NCI-H1092 (cell line): ENCODE results near the gene SUPT5H.

Experiments used
- DNase-seq: peaks from one replicate; lab custom pipeline; 2025; lab: John Stamatoyannopoulos, UW

SUPT5H gene

GRCh38 chr19:39445196-39446111 lies at the start of gene SUPT5H:
SUPT5H (plus strand) TSS chr19:39445582; CDS start chr19:39445891, 309 bp downstream.
- DNase-seq, result peak; percentile 94

DNA sequence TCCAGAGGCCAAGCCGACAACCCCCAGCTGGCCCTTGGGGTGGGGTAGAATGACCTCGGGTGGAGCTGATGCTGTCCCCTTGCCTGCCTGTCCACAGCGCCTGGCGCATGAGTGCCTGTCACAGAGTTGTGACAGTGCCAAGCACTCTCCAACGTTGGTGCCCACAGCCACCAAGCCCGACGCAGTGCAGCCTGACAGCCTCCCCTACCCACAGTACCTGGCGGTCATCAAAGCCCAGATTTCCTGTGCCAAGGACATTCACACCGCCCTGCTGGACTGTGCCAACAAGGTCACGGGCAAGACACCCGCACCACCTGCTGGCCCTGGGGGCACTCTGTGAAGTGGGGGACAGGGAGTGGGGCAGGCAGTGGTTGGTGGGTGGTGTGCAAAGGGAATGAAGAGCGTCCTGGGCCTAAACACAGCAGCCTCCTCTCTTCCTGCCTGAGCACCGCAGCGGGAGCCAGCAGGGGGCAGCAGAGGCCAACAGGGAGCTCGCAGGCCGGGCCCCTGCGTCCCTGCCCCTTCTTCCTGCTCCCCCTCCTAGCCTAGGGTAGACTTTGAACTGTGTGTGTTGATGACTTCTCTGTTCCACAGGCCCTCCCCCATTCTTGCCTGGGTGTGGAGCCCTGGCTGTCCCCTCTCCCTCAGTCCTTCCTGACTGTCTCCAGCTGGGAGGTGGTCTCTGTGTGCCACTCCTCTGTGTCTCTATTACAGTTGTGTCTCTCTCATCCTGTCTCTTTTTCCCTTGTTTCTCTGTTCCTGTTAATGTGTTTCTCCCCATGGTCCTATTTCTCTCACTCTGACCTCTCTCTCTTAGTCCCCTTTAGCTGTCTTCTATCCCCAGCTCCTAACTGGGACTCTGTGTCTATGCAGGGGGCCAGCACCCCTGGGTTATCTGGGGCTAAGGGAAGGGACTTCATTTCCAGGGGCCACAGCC lies 47.8 kb upstream of the SUPT5H start:
- peak; percentile 21 for DNase-seq

DNA sequence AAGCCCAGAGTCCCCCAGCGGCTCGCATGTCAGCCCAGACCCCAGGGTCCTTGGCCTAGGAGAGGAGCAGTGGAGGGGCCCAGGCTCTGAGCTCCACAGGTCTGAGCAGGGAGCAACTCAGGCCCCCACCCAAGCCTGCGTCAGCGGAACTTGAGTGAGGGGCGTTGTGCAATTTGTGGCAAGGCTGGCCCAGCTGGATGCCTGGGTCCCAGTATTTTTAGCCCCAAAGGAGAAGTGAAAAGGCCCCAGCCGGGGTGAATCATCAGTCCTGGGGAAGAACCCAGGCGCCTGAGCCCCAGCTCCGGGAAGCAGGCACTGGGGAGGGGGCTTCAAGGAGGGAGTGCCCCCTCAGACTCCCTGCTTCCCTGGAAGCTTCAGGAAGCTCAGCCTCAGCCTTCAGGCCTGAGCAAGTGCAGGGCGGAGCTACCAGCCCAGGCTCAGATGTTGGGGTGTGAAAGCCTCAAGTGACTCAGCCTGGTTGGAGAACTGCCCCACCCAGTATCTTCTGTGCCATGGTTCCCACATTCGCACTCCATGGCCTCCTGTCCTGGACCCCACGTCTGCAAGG lies 47.0 kb upstream of the SUPT5H start:
- no peak for DNase-seq

GRCh38 chr19:39399668-39400050 lies 45.7 kb upstream of the SUPT5H start:
- DNase-seq, result no peak

DNA sequence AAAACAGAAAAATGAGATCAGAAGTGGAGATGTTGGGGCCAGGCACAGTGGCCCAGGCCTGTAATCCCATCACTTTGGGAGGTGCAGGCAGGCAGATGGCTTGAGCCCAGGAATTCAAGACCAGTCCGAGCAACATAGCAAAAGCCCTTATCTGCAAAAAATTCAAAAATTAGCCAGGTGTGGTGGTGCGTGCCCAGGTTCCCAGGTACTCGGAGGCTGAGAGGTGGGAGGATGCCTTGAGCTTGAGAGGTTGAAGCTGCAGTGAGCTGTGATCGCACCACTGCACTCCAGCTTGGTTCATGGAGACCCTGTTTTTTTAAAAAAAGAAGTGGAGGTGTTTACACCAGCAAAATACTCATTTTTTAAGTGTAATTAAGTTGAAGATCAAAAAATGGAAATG lies 45.3 kb upstream of the SUPT5H start:
- no peak for DNase-seq

GRCh38 chr19:39401070-39401548 lies 44.3 kb upstream of the SUPT5H start:
- no peak for DNase-seq

- DNase-seq, result no peak
Observed at GRCh38 chr19:39401549-39402345, 43.6 kb upstream of the SUPT5H start.

DNA sequence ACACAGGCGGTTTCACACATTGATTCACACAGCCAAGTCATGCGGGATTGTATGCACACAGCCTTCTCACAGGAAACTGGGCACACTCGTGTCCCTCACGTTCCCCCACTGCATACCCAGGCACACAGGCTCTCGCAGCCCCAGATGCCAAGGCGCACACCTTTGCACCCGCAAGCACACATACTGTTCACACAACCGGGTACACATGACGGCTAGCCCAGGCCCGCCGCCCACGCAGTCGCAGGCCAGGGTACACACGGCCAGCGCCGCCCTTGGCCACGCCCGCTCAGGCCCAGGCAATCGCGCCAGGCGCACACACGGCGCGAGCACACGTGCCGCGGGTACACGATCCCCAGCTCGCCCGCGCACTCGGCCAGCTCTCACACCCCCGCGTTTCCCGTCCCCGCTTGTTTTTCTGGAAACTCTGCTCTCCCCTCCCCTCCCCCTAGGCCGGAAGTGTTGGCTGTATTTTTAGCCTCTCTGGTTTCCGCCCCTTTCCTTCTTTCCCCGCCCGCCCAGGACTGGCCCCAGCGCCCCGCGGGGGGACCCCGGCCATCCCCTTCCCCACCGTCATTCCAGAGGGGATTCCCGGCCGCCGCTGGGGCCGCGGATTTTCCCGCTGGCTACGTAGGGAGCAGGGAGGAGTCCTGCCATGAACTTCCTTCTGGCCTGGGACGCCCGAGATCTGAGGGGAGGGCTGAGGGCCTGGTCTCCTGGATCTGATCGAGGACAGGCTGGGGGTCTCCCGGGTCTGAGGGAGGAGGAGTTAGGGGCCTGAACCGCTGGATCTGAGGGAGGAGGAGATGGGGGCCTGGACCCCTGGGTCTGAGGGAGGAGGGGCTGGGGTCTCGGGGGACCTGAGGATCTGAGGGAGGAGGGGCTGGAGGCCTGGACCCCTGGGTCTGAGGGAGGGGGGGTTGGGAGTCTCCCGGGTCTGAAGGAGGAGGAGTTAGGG lies 42.8 kb upstream of the SUPT5H start:
- no peak for DNase-seq

DNA sequence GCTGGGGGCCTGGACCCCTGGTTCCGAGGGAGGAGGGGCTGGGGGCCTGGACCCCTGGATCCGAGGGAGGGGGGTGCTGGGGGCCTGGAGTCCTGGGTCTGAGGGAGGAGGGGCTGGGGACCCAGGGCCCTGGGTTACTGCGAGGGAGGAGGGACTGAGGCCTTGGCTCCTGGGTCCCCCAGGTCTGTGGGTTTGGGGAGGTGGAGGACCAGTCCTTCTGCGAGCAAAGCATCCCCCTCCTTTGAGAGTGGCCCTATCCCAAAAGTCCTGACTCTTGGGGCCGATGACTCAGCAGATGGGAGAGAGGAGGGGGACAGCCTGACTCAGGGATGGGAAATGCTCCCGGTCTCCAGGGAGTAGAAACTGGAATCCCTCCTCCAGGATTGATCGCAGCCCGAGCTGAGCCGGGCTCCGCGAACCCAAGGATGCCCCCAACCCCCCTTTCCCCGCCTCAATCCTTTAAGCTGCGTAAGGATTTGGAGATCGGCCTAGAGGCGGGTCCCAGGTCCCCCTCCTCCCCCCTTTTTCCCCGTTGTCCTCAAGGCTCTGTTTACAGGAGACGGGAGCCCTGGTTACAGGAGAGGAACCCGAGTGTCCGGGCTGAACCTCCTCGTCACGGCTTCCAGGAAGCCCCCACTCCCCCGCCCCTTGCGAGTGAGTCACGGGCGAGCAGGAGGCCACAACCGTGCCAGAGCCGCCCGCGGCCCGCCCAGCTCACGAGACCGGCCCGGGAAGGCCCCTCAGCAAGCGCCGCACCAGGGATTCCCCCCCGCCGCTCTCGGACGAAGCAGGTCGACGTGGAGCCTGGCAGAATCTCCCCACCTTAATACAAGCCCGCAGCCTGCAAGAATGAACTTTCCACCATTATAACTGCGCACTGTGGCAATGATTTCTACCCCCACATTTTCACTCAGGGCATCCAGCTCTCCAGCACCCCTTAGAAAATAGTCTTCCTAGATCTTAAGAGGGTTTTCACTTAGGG lies 41.8 kb upstream of the SUPT5H start:
- DNase-seq, result no peak

GRCh38 chr19:39405261-39405957 lies 40.0 kb upstream of the SUPT5H start:
- no peak for DNase-seq

- no peak for DNase-seq
Observed at GRCh38 chr19:39405958-39406655, 39.3 kb upstream of the SUPT5H start.

DNA sequence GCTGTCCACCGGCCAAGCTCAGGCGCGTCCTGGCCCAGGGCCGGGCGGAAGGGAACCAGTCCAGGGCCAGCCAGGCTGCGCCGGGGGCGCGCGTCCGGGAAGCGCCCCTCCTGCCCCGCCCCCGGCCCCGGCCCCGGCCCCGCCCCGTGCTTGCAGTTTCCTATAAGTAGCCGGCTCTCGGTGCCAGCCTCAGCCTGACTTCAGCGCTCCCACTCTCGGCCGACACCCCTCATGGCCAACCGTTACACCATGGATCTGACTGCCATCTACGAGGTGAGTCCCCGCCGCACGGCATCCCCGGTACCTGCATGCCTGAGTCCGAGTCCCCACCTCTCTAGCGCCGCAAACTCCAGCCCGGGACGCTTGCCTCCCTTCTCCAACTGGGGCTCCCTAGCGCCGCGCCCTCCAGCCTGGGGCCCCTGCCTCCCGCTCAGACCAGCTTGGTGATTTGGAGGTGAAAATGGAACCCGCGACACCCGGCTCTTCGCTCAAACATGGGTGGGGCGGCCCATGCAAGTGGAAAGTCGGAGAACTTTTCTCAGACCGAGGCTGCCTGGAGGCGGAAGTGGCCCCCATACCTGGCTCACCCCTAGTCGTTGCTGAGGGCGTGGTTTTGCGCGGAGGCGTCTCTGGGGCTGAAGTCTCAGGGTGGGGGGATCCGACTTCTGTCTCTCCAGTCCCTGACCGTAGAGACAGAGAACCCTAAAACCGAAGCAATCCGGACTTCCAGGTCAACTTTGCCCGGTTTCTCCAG lies 38.5 kb upstream of the SUPT5H start, which contains the start of gene ZFP36:
Gene ZFP36, plus strand, starts transcription at position 192 of the 754 bp plus-strand sequence. Its CDS starts 58 bp downstream, at position 250.
- no peak for DNase-seq

DNA sequence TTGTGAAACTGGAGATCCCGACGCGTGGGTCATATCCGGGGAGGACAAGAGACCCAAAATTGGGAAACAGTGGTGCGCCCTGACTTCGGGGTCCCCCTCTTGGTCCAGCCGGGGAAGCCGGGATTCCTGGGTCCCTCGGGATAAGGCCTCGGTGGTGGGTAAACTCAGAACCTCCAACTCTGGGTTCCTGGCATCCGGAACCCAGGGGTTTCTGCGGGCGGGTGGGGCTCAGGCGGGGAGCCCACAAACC lies 38.0 kb upstream of the SUPT5H start:
- no peak for DNase-seq

- no peak for DNase-seq
Observed at GRCh38 chr19:39407660-39408391, 37.6 kb upstream of the SUPT5H start.

- no peak for DNase-seq
Observed at GRCh38 chr19:39408392-39409207, 36.8 kb upstream of the SUPT5H start.
